ENCODE measurements around the gene TRIO.

DNA sequence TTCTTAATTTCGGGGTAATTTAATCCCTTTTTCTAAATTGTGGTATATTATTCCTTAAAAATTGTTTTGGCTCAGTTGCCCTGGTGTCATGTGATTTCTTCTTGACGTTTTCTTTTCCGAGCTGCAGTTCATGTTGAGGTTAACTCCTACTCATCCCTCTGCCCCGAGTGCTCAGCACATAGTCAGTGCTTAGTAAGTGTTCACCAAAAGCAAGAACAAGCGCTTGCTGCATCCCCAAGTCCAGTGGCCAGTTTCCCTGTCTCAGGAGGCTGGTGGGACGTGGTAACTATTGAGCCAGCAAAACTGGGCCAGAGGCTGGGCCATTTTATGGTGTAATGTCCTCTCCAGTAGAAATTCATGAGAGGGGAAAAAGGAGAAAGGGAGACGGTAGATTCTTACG is 23.3 kb downstream of the TRIO start:
- TF ChIP-seq CREB1 (IDR thresholded peaks at IDR 0.05; ENCODE audit: low read depth): no peak
- TF ChIP-seq, protein P1, sequence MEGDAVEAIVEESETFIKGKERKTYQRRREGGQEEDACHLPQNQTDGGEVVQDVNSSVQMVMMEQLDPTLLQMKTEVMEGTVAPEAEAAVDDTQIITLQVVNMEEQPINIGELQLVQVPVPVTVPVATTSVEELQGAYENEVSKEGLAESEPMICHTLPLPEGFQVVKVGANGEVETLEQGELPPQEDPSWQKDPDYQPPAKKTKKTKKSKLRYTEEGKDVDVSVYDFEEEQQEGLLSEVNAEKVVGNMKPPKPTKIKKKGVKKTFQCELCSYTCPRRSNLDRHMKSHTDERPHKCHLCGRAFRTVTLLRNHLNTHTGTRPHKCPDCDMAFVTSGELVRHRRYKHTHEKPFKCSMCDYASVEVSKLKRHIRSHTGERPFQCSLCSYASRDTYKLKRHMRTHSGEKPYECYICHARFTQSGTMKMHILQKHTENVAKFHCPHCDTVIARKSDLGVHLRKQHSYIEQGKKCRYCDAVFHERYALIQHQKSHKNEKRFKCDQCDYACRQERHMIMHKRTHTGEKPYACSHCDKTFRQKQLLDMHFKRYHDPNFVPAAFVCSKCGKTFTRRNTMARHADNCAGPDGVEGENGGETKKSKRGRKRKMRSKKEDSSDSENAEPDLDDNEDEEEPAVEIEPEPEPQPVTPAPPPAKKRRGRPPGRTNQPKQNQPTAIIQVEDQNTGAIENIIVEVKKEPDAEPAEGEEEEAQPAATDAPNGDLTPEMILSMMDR (IDR thresholded peaks at IDR 0.05 in 2 of 3, conservative IDR thresholded peaks at IDR 0.05 in 1 of 3; ENCODE audit: control insufficient read depth in 2 of 3, extremely low read depth in 1 of 3, insufficient read depth in 1 of 3, low read depth in 3 of 3, low read length in 3 of 3): no peak
